Lower leg skin (tissue), 3 donors: Measurements from ENCODE around the gene EPB42.

Experiments used
- POLR2A ChIP-seq, 2 donors: fragments of 450-650 bp; IDR thresholded peaks; one replicate each; pipeline ENCODE4 v1.6.1; 2016 to 2017; ENCODE audit warnings: antibody characterized with exemption in 2 of 2, mild to moderate bottlenecking in 1 of 2, moderate library complexity in 1 of 2
- TF ChIP-seq, protein P1 (sequence below), 3 donors: fragments of 450-650 bp; IDR thresholded peaks; one replicate each; pipeline ENCODE4 v1.5.1; 2016; ENCODE audit warnings: antibody characterized with exemption in 3 of 3, mild to moderate bottlenecking in 3 of 3, moderate library complexity in 2 of 3

- TF ChIP-seq, protein P1, sequence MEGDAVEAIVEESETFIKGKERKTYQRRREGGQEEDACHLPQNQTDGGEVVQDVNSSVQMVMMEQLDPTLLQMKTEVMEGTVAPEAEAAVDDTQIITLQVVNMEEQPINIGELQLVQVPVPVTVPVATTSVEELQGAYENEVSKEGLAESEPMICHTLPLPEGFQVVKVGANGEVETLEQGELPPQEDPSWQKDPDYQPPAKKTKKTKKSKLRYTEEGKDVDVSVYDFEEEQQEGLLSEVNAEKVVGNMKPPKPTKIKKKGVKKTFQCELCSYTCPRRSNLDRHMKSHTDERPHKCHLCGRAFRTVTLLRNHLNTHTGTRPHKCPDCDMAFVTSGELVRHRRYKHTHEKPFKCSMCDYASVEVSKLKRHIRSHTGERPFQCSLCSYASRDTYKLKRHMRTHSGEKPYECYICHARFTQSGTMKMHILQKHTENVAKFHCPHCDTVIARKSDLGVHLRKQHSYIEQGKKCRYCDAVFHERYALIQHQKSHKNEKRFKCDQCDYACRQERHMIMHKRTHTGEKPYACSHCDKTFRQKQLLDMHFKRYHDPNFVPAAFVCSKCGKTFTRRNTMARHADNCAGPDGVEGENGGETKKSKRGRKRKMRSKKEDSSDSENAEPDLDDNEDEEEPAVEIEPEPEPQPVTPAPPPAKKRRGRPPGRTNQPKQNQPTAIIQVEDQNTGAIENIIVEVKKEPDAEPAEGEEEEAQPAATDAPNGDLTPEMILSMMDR (IDR thresholded peaks at IDR 0.05) = no peak
- no peak for TF ChIP-seq POLR2A (IDR thresholded peaks at IDR 0.05)
Observed at GRCh38 chr15:43244092-43244491, 23.3 kb upstream of the EPB42 start.
